Bronchial epithelial cell (primary cell): ENCODE results near the gene THUMPD3. TPM values are rescaled to one million over a fixed set of nuclear protein-coding genes. Genes with fewer than 3 reads are reported as not detected.

Experiments used
- DNase-seq: peaks from one replicate; pipeline ENCODE4 v3.0.0-alpha.2; 2010; ENCODE audit warnings: low read depth
- FAIRE-seq: peaks from 2 replicates; lab custom pipeline; 2011; peaks lifted over from hg19 to GRCh38; lab: Jason Lieb, UNC
- H3K27me3 ChIP-seq: 2 replicates; pipeline ENCODE4 v1.5.1; 2011; ENCODE audit warnings: low read length; ENCODE audit not compliant: control insufficient read depth, insufficient read depth
- H3K36me3 ChIP-seq: 2 replicates; pipeline ENCODE4 v1.5.1; 2011; ENCODE audit warnings: low read length; ENCODE audit not compliant: control insufficient read depth, insufficient read depth
- H3K4me3 ChIP-seq: 2 replicates; pipeline ENCODE4 v1.5.1; 2011; ENCODE audit warnings: mild to moderate bottlenecking, low read depth, low read length, control low read depth
- CTCF ChIP-seq: IDR thresholded peaks from 2 replicates; pipeline ENCODE4 v1.5.1; 2011; ENCODE audit warnings: mild to moderate bottlenecking, moderate library complexity, low read length, control low read depth, inconsistent platforms; ENCODE audit not compliant: insufficient read depth, severe bottlenecking
- total RNA-seq: library from RNA; depleted of rRNA; stranded (reverse); fragments of >200 nt; gene quantifications from 2 replicates; pipeline ENCODE4 v1.2.1, GENCODE V29; 2014

The THUMPD3 gene
- total RNA-seq, 1 donor from 2014 or later: 68.2 TPM

- no peaks in the 10 kb centered on the region for H3K27me3 ChIP-seq
- no peak overlapping the region for H3K4me3 ChIP-seq
- no peak for TF ChIP-seq CTCF
- FAIRE-seq (no peak), DNase-seq (no peak)
- peaks cover 2% of the 10 kb centered on the region for H3K36me3 ChIP-seq
Measured at GRCh38 chr3:9409981-9410854, 47.4 kb downstream of the THUMPD3 start.

GRCh38 chr3:9411302-9411701, 48.4 kb downstream of the THUMPD3 start:
- DNase-seq (peak; percentile 52), FAIRE-seq (no peak)
- Histone ChIP-seq H3K36me3 (peaks cover 4% of the 10 kb centered on the region), H3K27me3 (no peaks in the 10 kb centered on the region), H3K4me3 (no peak overlapping the region)
- no peak for TF ChIP-seq CTCF

- no peak for FAIRE-seq
- Histone ChIP-seq H3K27me3 (no peaks in the 10 kb centered on the region), H3K4me3 (no peak overlapping the region), H3K36me3 (peaks cover 4% of the 10 kb centered on the region)
- no peak for TF ChIP-seq CTCF
- DNase-seq: no peak
Measured at GRCh38 chr3:9412293-9412692, 49.4 kb downstream of the THUMPD3 start.

GRCh38 chr3:9414826-9415225, 52.0 kb downstream of the THUMPD3 start:
- no peak for DNase-seq
- FAIRE-seq: no peak
- TF ChIP-seq CTCF: no peak

GRCh38 chr3:9415485-9416138, 52.8 kb downstream of the THUMPD3 start:
- TF ChIP-seq CTCF: no peak
- FAIRE-seq (no peak), DNase-seq (no peak)
- peaks cover 3% of the 10 kb centered on the region for H3K36me3 ChIP-seq
- no peaks in the 10 kb centered on the region for H3K27me3 ChIP-seq
- H3K4me3 ChIP-seq: no peak overlapping the region

More at GRCh38 chr3:9414826-9415225, 52.0 kb downstream of the THUMPD3 start:
- Histone ChIP-seq H3K36me3 (peaks cover 3% of the 10 kb centered on the region), H3K4me3 (no peak overlapping the region), H3K27me3 (no peaks in the 10 kb centered on the region)
